ENCODE results near the gene SCUBE3.

SCUBE3 gene

GRCh38 chr6:35278708-35279107 lies 65.0 kb downstream of the SCUBE3 start:
- DNase-seq, result no peak

GRCh38 chr6:35280903-35281302 lies 67.1 kb downstream of the SCUBE3 start:
- no peak for DNase-seq

DNA sequence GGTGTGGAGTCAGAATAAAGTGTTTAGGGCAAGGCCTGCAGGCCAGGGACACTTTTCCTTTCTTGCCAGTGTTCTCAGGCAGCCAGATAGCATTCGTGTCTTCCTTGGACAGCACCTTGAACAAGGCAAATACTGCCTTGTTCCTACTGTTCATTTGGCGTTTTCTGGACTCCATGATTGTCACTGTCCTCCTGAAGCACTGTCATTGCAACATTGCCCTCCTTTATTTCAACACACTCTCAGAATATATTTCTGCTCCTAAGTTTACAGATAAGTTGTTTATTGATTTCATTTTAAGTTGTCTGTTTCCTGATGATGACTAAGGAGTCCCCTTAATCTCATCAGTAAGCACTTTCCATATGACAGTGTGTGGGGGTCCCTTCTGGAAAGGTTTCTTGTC lies 68.7 kb downstream of the SCUBE3 start:
- DNase-seq, result no peak

DNA sequence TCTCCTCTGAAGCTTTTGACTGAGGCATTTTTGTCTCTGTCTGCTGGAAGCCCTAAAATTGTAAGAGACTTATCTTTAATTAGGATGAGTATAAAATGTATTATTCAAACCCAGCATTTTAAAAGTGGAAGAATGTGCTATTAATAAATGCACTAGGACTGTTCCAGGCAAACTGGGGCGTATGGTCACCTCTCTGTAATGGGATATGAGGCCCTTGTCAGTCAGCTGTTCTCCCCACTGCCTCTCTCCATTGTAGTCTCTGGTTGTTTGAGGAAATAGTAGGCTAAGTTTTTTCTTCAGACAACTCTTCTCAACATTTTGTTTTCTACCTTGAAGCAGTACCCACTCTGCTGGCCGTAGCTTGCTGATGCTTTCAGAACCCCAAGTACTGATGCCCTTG lies 69.6 kb downstream of the SCUBE3 start:
- no peak for DNase-seq

DNA sequence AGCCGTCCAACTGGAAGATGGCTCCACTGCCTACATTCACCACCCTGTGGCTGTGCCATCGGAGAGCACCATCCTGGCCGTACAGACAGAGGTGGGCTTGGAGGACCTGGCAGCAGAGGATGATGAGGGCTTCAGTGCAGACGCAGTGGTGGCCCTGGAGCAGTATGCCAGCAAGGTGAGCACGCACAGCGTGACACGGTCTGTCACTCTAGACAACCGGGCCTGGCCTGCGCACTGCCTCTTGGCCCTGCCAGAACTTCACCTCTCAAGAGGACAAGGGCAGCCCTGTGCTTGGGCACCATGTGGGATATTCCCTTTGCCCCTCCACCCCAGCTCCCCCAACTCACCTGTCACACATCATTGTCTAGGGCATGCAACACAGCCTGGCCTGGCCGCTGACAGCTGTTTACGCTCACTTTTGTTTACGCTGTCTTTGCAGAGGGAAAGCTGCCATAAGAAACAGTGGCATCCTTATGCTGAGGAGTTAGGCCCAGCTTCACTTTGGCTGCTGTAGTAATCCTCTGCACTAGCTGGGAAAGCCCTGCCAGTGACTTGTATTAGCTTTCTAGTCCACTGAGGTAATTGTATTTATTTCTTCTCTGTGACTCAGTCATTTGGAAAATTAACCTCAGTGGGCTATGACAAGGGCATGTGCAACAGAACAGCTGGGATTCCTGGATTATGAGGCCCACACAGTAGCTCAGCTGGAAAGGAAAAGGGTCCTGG lies 74.1 kb downstream of the SCUBE3 start:
- no peak for DNase-seq

GRCh38 chr6:35288834-35289233 lies 75.1 kb downstream of the SCUBE3 start:
- DNase-seq, result no peak

DNA sequence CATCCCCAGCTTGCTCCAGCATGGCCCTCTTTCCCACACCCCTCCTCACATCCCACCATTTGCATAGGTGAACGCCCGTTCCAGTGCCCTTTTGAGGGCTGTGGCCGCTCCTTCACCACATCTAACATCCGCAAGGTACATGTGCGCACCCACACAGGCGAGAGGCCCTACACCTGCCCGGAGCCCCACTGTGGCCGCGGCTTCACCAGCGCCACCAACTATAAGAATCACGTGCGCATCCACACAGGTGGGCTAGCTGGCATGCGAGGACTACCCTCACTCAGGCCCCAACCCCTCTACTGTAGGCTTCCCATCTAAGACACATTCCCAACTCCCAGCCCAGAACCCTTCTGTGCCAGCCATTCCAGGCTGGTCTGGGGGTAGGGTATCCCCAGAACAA lies 77.7 kb downstream of the SCUBE3 start:
- no peak for DNase-seq

DNA sequence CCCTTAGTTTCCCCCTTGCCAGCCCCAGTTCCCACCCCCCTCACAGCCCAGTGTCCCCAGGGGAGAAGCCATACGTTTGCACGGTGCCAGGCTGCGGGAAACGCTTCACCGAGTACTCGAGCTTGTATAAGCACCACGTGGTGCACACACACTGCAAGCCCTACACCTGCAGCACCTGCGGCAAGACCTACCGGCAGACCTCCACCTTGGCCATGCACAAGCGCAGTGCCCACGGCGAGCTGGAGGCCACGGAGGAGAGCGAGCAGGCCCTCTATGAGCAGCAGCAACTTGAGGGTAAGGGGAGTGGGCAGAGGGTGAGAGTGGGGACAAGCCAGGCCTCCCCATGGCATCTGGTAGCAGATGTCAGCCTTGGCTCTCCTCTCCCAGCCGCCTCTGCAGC lies 78.7 kb downstream of the SCUBE3 start:
- DNase-seq, result no peak

GRCh38 chr6:35293681-35294080 lies 79.9 kb downstream of the SCUBE3 start:
- DNase-seq, result no peak

GRCh38 chr6:35294308-35294945 lies 80.7 kb downstream of the SCUBE3 start:
- peak; percentile 59 for DNase-seq

GRCh38 chr6:35295036-35295435 lies 81.3 kb downstream of the SCUBE3 start:
- DNase-seq, result no peak

- DNase-seq, result no peak
These were observed 82.0 kb downstream of the SCUBE3 start for GRCh38 chr6:35295521-35296315.

DNA sequence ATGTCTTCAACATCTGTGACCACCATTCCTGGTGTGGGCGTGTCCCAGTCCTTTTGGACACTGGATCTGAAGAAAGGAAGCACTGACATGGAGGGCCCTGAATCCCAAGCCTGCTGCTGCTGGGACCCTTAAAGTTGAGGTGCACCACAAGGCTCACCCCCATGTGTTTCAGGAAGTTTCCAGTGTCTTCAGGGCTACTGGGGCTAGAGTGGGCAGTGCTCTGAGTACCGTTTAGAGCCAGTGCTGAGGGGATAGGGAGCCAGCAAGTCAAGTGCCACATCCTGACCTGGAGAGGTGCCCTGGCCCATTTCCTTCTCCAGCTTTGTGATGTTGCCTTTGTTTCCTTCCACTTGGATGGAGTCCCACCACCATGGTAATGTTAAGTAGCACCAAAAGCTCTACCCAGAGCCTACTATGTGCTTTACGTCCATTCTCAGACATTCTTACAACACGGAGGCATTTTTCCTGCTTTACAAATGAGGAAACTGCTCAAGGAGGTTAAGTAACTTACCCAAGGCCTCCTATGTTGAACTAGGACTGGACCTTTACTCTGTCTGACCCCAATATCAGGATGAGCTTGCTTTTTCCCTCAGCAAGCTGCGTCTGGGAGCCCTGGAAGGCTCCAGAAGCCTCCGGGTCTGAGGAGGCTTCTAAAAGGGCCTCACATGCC lies 83.3 kb downstream of the SCUBE3 start:
- DNase-seq, result no peak

DNA sequence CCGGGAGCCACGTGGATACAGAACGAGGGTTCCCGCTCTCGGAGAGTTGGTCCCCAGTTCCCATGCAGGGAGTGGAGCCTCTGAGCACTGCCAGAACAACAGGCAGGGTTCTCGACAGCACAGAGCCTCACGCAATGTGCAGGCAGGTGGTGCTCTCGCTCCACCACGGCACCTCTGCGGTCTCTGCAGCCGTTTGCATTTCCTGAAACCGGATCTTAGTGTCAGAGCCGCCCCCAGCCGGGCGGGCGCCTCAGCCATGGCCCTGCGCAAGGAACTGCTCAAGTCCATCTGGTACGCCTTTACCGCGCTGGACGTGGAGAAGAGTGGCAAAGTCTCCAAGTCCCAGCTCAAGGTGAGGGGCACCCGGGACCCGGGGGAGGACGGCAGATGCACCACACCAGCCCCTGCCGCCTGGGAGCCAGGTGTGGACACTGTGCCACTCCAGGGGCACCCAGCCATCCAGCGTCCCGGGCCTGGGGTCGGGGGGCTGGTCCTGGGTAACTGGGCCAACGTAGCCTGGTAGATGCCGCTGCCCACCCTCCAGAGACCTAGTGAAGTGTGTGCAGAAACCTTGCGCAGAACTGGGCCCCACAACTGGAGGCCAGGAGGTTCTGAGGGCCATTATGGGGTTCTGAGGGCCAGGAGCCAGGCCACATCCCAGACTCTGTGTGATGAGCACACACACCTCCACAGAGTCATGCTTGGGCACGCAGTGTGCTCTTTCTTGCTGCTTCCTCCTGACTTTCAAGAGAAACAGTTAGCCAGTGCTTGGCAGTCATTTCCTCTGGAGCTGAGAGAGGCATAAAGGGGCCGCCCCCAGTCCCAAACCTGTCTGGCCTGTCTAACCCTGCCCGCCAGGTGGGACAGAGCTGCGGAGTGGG lies 84.1 kb downstream of the SCUBE3 start, which contains the start of gene DEF6:
Gene DEF6 (plus strand): TSS at position 218 of the 881 bp plus-strand sequence. CDS start 39 bp downstream, at position 257.
- DNase-seq, result peak; percentile 92

GRCh38 chr6:35298625-35299140 lies 84.9 kb downstream of the SCUBE3 start:
- DNase-seq, result peak; percentile 21

DNA sequence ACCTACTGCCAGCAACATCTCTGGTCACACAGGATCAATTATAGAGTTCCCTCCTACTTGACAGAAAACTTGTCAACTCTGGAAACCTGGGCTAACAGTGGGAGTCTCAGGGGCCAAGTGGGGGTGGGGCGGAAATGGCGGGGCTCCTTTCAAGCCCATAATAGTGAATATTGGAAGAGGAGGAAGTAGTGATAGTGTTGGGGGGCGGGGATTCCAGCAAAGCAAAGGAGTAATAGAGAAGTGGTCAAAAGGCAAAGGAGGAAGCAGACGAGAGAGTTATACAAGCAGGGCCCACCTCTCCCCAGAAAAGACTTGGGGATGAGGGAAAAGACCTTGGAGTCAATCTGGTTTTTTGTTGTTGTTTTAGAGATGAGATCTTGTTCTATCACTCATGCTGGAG lies 85.9 kb downstream of the SCUBE3 start:
- peak; percentile 54 for DNase-seq

GRCh38 chr6:35300848-35301247 lies 87.1 kb downstream of the SCUBE3 start:
- peak; percentile 39 for DNase-seq

Data from stimulated activated CD4-positive, alpha-beta T cell treated with anti-CD3 and anti-CD28 coated beads, Interleukin-15, amount 100 ng/mL, for 24 hours (primary cell).